Measurements from ENCODE around the gene FAM107B.

The FAM107B gene

DNA sequence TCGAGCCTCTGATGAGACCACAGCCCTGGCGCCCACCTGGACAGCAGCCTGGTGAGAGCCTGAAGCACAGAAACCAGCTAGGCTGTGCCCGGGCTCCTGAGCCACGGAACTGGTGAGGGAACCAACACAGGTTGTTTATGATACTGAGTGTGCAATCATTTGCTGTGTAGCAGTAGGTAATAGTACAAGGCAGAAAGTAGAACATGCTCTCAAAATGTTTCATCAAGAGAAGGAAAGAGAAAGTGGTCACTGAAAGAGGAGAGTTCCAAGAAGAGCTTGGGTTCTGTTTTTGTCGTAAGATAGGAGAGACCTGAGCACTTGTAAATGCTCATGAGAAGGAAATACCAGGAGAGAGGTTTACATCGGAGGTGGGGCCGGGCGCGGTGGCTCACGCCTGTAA is 208.2 kb downstream of the FAM107B start:
- TF ChIP-seq, protein P1, sequence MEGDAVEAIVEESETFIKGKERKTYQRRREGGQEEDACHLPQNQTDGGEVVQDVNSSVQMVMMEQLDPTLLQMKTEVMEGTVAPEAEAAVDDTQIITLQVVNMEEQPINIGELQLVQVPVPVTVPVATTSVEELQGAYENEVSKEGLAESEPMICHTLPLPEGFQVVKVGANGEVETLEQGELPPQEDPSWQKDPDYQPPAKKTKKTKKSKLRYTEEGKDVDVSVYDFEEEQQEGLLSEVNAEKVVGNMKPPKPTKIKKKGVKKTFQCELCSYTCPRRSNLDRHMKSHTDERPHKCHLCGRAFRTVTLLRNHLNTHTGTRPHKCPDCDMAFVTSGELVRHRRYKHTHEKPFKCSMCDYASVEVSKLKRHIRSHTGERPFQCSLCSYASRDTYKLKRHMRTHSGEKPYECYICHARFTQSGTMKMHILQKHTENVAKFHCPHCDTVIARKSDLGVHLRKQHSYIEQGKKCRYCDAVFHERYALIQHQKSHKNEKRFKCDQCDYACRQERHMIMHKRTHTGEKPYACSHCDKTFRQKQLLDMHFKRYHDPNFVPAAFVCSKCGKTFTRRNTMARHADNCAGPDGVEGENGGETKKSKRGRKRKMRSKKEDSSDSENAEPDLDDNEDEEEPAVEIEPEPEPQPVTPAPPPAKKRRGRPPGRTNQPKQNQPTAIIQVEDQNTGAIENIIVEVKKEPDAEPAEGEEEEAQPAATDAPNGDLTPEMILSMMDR (IDR thresholded peaks at IDR 0.05; ENCODE audit: low read depth, low read length) = no peak
- H3K4me3 ChIP-seq (ENCODE audit: low read depth, low read length) = no peak overlapping the region

DNA sequence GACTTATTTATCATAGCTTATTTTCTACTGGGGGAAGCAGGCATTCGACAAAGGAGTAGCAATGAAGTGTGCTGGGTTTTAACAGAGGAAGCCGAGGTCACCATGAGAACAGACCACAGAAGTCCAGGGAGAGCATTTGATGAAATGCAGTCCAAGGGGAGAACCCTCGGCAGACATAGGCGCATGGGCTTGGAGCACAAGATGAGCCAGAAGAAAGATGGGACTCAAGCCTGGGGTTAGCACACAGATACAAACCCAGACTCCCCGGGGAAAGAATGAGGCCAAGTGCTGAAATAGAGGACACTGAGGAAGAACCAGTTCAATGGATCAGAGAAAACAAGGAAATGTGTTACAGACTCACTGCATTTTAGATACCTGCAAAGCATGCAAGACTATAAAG is 209.5 kb downstream of the FAM107B start:
- no peak overlapping the region for H3K4me3 ChIP-seq (ENCODE audit: low read depth, low read length)
- TF ChIP-seq, protein P1 (IDR thresholded peaks at IDR 0.05; ENCODE audit: low read depth, low read length) = no peak

DNA sequence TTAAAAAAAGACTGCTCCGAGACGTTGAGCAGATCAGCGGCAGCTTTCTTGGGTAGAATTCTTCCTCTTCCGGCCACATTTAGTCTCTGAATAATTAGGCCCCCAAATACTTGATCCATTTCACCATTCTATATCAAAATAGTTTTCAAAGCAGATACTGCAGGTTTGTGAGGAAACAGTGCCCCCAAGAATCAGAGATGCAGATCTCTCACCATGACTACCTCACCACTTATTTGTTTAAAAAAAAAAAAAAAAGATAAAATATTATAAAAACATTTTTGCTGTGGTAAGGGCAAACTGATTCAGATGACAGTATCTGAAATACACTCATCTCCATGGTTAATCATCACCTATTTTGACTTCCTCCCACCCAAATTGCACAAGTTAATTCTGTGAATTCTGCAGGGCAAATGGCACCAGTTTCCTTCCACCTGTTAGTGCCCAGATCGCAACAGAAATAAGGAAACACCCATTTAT is 210.4 kb downstream of the FAM107B start:
- TF ChIP-seq, protein P1 (IDR thresholded peaks at IDR 0.05; ENCODE audit: low read depth, low read length) = no peak

DNA sequence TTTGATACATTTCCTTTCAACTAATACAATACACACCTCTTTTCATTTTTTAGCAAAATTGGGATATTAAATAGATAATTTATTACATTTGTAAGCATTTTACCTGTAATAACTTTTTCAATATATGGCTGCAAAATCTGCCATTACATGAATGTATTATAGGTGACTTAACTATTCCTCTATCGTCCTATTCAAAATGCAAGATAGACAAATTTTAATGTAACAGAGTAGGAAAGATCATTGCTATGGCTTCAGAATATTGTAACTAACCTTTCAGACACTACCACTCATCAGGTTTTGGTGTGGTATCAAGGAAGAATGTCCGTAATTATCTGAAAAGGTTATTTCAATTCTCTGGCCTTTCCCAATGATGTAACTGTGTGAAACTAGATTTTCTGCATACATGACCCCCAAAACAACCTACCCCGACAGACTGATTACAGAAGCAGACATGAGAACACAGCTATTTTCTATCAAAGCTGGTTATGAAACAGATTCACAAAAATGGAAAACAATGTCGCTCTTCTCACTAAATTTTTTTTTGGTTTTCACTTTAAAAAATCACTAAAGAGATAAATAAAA is 211.2 kb downstream of the FAM107B start:
- TF ChIP-seq, protein P1 (IDR thresholded peaks at IDR 0.05; ENCODE audit: low read depth, low read length) = no peak
- no peak overlapping the region for H3K4me3 ChIP-seq (ENCODE audit: low read depth, low read length)

More for the DNA sequence above, 210.4 kb downstream of the FAM107B start:
- no peak overlapping the region for H3K4me3 ChIP-seq (ENCODE audit: low read depth, low read length)

DNA sequence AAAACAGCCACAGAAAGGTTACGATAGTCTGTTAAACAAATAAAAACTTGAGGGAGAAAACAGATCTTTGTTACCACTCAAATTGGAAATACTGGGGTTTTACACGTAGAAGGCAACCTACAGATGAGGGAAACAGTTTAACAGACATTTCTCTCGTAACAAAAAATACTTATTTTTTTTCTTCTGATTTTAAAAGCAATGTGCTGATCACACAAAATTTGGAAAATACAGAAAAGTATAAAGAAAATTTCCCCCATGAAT is 211.7 kb downstream of the FAM107B start:
- TF ChIP-seq, protein P1 (IDR thresholded peaks at IDR 0.05; ENCODE audit: low read depth, low read length) = no peak
- H3K4me3 ChIP-seq (ENCODE audit: low read depth, low read length) = no peak overlapping the region

DNA sequence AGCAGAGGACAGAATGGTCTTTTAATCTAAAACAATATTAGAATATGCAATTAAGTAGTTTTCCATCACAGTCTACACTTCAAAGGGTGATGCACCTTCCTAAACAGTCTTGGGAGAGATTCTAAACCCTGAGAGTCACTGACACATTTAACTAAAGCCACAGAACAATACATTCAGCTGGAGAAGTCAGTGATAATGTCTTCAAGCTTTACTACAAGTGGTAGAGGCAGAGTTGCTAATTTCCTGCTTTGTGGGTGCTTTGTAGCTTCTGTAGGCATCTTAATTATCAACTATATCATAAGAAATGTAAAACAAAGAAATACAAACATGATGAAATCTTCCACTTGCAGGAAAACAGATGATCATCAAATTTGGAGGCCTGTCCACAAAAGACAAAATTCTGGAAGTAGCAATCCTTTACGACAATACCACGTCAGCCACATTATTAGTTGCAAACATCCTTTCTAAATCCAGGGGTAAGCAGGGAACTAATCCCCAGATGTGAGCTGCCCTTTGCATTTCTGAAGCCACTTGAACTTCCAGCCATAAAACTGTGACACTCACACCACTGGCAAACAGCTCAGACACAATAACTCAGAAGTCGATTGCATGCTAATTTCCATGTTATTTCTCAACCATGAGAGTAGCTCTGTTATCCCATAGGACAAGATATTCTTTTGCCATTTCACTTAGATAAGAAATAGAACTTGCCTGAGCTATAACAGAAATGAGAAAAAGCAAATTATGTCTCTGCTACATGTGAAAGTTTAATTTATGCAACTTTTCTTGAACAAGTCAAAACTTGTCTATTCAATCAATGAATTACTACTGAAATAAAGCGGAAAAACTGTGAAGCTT is 212.2 kb downstream of the FAM107B start:
- no peak overlapping the region for H3K4me3 ChIP-seq (ENCODE audit: low read depth, low read length)
- TF ChIP-seq, protein P1 (IDR thresholded peaks at IDR 0.05; ENCODE audit: low read depth, low read length) = no peak

Measured in WI38 (cell line).